DOHH2 (cell line): ENCODE measurements around the gene NR1H4.

ENCODE experiments used
- H3F3A ChIP-seq: fragments of 200-600 bp; sonication (generic), shearing (Covaris generic); 2 replicates; pipeline ENCODE4 v1.6.0; 2016; ENCODE audit warnings: antibody characterized with exemption, mild to moderate bottlenecking; ENCODE audit not compliant: control insufficient read depth, insufficient read depth
- H3K27ac ChIP-seq: fragments of 200-600 bp; sonication (generic); 2 replicates; pipeline ENCODE4 v1.5.1; 2014; ENCODE audit warnings: low read depth, mild to moderate bottlenecking, low read length, moderate library complexity
- H3K27me3 ChIP-seq: fragments of 200-600 bp; sonication (generic); 2 replicates; pipeline ENCODE4 v1.6.1; 2014; ENCODE audit warnings: mild to moderate bottlenecking, low read length, mixed read lengths; ENCODE audit not compliant: control insufficient read depth
- H3K36me3 ChIP-seq: fragments of 200-600 bp; sonication (generic); 2 replicates; pipeline ENCODE4 v1.6.1; 2014; ENCODE audit warnings: mild to moderate bottlenecking, low read length, moderate library complexity, mixed read lengths; ENCODE audit not compliant: control insufficient read depth
- H3K4me1 ChIP-seq: fragments of 200-600 bp; sonication (generic); 2 replicates; pipeline ENCODE4 v1.6.1; 2014; ENCODE audit warnings: mild to moderate bottlenecking, low read length, mixed read lengths; ENCODE audit not compliant: control insufficient read depth
- H3K4me2 ChIP-seq: fragments of 200-600 bp; sonication (generic); 2 replicates; pipeline ENCODE4 v1.6.0; 2014; ENCODE audit warnings: mild to moderate bottlenecking, low read length, moderate library complexity
- H3K4me3 ChIP-seq: fragments of 200-600 bp; sonication (generic); 2 replicates; pipeline ENCODE4 v1.5.1; 2014; ENCODE audit warnings: mild to moderate bottlenecking, low read length, mixed read lengths
- H3K79me2 ChIP-seq: fragments of 200-600 bp; sonication (generic); 2 replicates; pipeline ENCODE4 v1.6.1; 2014; ENCODE audit warnings: mild to moderate bottlenecking, low read length, mixed read lengths; ENCODE audit not compliant: control insufficient read depth
- H3K9me2 ChIP-seq: fragments of 200-600 bp; sonication (generic); replicated peaks from 2 replicates; pipeline ENCODE4 v1.6.1; 2014; ENCODE audit warnings: mild to moderate bottlenecking, low read length, mixed read lengths; ENCODE audit not compliant: control insufficient read depth
- H3K9me3 ChIP-seq: fragments of 200-600 bp; sonication (generic); 2 replicates; pipeline ENCODE4 v1.6.1; 2014; ENCODE audit warnings: antibody characterized with exemption, low read length, mixed read lengths; ENCODE audit not compliant: control insufficient read depth, insufficient read depth
- H4K20me1 ChIP-seq: fragments of 200-600 bp; sonication (generic); 2 replicates; pipeline ENCODE4 v1.6.0; 2014; ENCODE audit warnings: low read depth, mild to moderate bottlenecking, antibody characterized with exemption, low read length, moderate library complexity; ENCODE audit not compliant: control insufficient read depth, insufficient read depth
- EZH2phosphoT487 ChIP-seq: fragments of 200-600 bp; sonication (generic); IDR thresholded peaks from 2 replicates; pipeline ENCODE4 v1.6.1; 2017; ENCODE audit warnings: borderline replicate concordance, mild to moderate bottlenecking, antibody characterized with exemption, low read length, moderate library complexity, mixed read lengths
- TF ChIP-seq, protein P1 (sequence below): fragments of 200-600 bp; sonication (generic); IDR thresholded peaks from one replicate; pipeline ENCODE4 v1.5.1; 2014; ENCODE audit warnings: antibody characterized with exemption, mild to moderate bottlenecking, low read depth, low read length; ENCODE audit not compliant: poor library complexity, severe bottlenecking

The NR1H4 gene

DNA sequence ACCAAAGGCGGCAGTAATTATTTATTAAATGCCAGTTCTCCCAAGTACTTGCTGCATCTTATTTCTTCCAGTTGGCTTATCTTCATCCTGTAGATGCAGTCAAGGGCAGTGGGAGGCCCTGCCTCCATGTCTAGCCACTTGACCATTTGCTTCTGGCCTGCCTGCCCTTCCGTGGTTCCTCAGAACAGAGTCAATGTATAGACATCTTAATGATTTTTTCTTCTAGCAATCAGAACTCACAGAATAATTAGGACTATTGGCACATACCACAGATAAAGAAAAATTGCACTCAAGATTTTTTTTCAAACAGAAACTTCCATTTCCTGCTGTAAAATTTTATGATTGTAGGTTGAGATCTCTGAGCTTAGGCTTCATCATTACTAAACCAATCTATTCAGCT lies 20.9 kb downstream of the NR1H4 start:
- Histone ChIP-seq H3K79me2 (no peaks in the 10 kb centered on the region), H3K4me1 (no peaks in the 10 kb centered on the region), H3K9me2 (no peaks in the 10 kb centered on the region), H3K36me3 (no peaks in the 10 kb centered on the region), H3K4me2 (no peak overlapping the region), H3K4me3 (no peak overlapping the region), H3K9me3 (no peaks in the 10 kb centered on the region), H3K27me3 (no peaks in the 10 kb centered on the region; the same call in 1 of the 2 replicates), H3F3A (no peaks in the 10 kb centered on the region), H3K27ac (no peak overlapping the region), H4K20me1 (no peaks in the 10 kb centered on the region)
- TF ChIP-seq, protein P1, sequence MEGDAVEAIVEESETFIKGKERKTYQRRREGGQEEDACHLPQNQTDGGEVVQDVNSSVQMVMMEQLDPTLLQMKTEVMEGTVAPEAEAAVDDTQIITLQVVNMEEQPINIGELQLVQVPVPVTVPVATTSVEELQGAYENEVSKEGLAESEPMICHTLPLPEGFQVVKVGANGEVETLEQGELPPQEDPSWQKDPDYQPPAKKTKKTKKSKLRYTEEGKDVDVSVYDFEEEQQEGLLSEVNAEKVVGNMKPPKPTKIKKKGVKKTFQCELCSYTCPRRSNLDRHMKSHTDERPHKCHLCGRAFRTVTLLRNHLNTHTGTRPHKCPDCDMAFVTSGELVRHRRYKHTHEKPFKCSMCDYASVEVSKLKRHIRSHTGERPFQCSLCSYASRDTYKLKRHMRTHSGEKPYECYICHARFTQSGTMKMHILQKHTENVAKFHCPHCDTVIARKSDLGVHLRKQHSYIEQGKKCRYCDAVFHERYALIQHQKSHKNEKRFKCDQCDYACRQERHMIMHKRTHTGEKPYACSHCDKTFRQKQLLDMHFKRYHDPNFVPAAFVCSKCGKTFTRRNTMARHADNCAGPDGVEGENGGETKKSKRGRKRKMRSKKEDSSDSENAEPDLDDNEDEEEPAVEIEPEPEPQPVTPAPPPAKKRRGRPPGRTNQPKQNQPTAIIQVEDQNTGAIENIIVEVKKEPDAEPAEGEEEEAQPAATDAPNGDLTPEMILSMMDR: no peak
- TF ChIP-seq EZH2phosphoT487: no peak

DNA sequence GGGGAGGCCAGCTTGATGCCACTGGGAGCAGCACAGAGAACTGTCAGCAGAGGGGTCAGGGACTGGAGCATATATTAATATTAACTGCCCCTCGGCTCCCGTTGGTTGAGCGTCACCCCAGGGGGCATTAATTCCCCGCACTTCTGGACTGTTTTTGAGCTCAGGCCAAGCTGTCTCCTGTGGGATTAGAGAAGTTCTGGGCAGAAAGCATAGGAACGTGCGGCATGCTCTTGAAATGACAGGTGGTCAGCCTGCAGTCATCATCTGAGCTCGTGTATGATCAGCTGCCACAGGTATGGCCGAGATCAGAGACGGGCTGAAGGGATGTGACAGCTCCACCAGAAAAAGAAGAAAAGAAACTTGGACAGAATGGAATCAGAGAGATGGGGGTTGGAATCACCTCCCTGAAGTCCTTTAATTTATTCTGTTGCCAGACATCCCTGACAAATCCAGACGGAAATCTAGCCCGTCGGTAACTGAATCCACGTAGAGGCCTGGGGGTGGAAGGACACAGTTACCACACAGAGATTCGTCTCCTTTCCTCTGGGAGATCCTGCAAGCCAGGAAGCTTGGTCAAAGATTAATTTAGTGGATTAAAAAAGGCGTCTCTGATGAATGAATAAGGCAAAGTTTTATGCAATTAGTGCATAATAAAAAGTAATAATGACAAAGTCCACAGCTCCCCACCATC lies 23.6 kb downstream of the NR1H4 start:
- no peaks in the 10 kb centered on the region for H3F3A ChIP-seq
- H3K9me2 ChIP-seq: no peaks in the 10 kb centered on the region
- H3K4me1 ChIP-seq: no peaks in the 10 kb centered on the region
- H3K4me2 ChIP-seq: no peak overlapping the region
- no peak overlapping the region for H3K27ac ChIP-seq
- H4K20me1 ChIP-seq: no peaks in the 10 kb centered on the region
- no peaks in the 10 kb centered on the region for H3K9me3 ChIP-seq
- H3K36me3 ChIP-seq: no peaks in the 10 kb centered on the region
- TF ChIP-seq, protein P1: no peak
- TF ChIP-seq EZH2phosphoT487: no peak
- no peaks in the 10 kb centered on the region for H3K79me2 ChIP-seq
- no peak overlapping the region for H3K4me3 ChIP-seq
- H3K27me3 ChIP-seq: no peaks in the 10 kb centered on the region

DNA sequence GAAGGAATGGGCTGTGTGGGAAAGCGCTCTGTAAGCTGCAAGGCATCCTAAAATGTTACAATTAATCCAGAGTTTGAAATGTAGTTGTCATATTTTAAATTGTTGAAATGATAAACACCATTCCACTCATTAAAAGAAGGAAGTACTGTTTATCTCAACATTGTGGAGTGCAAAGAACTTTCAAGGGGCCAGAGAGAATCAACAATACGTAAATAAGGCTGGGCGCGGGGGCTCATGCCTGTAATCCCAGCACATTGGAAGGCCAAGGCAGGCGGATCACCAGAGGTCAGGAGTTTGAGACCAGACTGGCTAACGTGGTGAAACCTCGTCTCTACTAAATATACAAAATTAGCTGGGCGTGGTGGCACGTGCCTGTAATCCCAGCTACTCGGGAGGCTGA lies 24.5 kb downstream of the NR1H4 start:
- Histone ChIP-seq H3K36me3 (no peaks in the 10 kb centered on the region), H3K4me3 (no peak overlapping the region), H3K27me3 (no peaks in the 10 kb centered on the region), H4K20me1 (no peaks in the 10 kb centered on the region), H3K79me2 (no peaks in the 10 kb centered on the region), H3K27ac (no peak overlapping the region), H3K4me2 (no peak overlapping the region), H3K9me3 (no peaks in the 10 kb centered on the region), H3K4me1 (no peaks in the 10 kb centered on the region), H3K9me2 (no peaks in the 10 kb centered on the region), H3F3A (no peaks in the 10 kb centered on the region)
- TF ChIP-seq, protein P1: no peak
- TF ChIP-seq EZH2phosphoT487: no peak
